Measurements from ENCODE around the gene GRID1.

Gene GRID1

GRCh38 chr10:86231796-86232560 is 134.6 kb downstream of the GRID1 start:
- TF ChIP-seq GATA3 (IDR thresholded peaks at IDR 0.05; ENCODE audit: low read depth, low read length) = no peak
- no peak for TF ChIP-seq GATA2 (IDR thresholded peaks at IDR 0.05; ENCODE audit: low read depth, low read length)

- TF ChIP-seq GATA2 (IDR thresholded peaks at IDR 0.05; ENCODE audit: low read depth, low read length) (no peak), GATA3 (IDR thresholded peaks at IDR 0.05; ENCODE audit: low read depth, low read length) (no peak)
Observed at GRCh38 chr10:86230557-86231180, 135.9 kb downstream of the GRID1 start.

- TF ChIP-seq GATA3 (IDR thresholded peaks at IDR 0.05; ENCODE audit: low read depth, low read length) = no peak
- TF ChIP-seq GATA2 (IDR thresholded peaks at IDR 0.05; ENCODE audit: low read depth, low read length) = no peak
Observed at GRCh38 chr10:86229811-86230556, 136.6 kb downstream of the GRID1 start.

GRCh38 chr10:86229376-86229775 is 137.2 kb downstream of the GRID1 start:
- TF ChIP-seq GATA2 (IDR thresholded peaks at IDR 0.05; ENCODE audit: low read depth, low read length) (no peak), GATA3 (IDR thresholded peaks at IDR 0.05; ENCODE audit: low read depth, low read length) (no peak)

- TF ChIP-seq GATA3 (IDR thresholded peaks at IDR 0.05; ENCODE audit: low read depth, low read length) (no peak), GATA2 (IDR thresholded peaks at IDR 0.05; ENCODE audit: low read depth, low read length) (no peak)
Observed at GRCh38 chr10:86227501-86228258, 138.9 kb downstream of the GRID1 start.

- TF ChIP-seq GATA2 (IDR thresholded peaks at IDR 0.05; ENCODE audit: low read depth, low read length) (no peak), GATA3 (IDR thresholded peaks at IDR 0.05; ENCODE audit: low read depth, low read length) (no peak)
Observed at GRCh38 chr10:86226781-86227201, 139.8 kb downstream of the GRID1 start.

GRCh38 chr10:86226016-86226415 is 140.6 kb downstream of the GRID1 start:
- TF ChIP-seq GATA2 (IDR thresholded peaks at IDR 0.05; ENCODE audit: low read depth, low read length) (no peak), GATA3 (IDR thresholded peaks at IDR 0.05; ENCODE audit: low read depth, low read length) (no peak)

- TF ChIP-seq GATA2 (IDR thresholded peaks at IDR 0.05; ENCODE audit: low read depth, low read length) (no peak), GATA3 (IDR thresholded peaks at IDR 0.05; ENCODE audit: low read depth, low read length) (no peak)
Observed at GRCh38 chr10:86225103-86225782, 141.4 kb downstream of the GRID1 start.

- no peak for TF ChIP-seq GATA2 (IDR thresholded peaks at IDR 0.05; ENCODE audit: low read depth, low read length)
- TF ChIP-seq GATA3 (IDR thresholded peaks at IDR 0.05; ENCODE audit: low read depth, low read length) = no peak
Observed at GRCh38 chr10:86224354-86225102, 142.1 kb downstream of the GRID1 start.

- TF ChIP-seq GATA2 (IDR thresholded peaks at IDR 0.05; ENCODE audit: low read depth, low read length) = no peak
- no peak for TF ChIP-seq GATA3 (IDR thresholded peaks at IDR 0.05; ENCODE audit: low read depth, low read length)
Observed at GRCh38 chr10:86223256-86223655, 143.3 kb downstream of the GRID1 start.

- no peak for TF ChIP-seq GATA2 (IDR thresholded peaks at IDR 0.05; ENCODE audit: low read depth, low read length)
- TF ChIP-seq GATA3 (IDR thresholded peaks at IDR 0.05; ENCODE audit: low read depth, low read length) = no peak
Observed at GRCh38 chr10:86222687-86223086, 143.9 kb downstream of the GRID1 start.

- TF ChIP-seq GATA3 (IDR thresholded peaks at IDR 0.05; ENCODE audit: low read depth, low read length) (no peak), GATA2 (IDR thresholded peaks at IDR 0.05; ENCODE audit: low read depth, low read length) (no peak)
Observed at GRCh38 chr10:86222336-86222650, 144.3 kb downstream of the GRID1 start.

Measured in SH-SY5Y (cell line).